Measurements from ENCODE around the gene MKNK1. TPM values are rescaled to one million over a fixed set of nuclear protein-coding genes. Genes with fewer than 3 reads are reported as not detected.

MKNK1 gene
- total and polyA plus RNA-seq, 2 of the 4 experiments (the other 2 are of a cell fraction) = 14.3 to 35.2 TPM

- no peak overlapping the region for H3K56ac ChIP-seq (ENCODE audit: extremely low read depth, insufficient read depth, low read length)
- TF ChIP-seq BHLHE40 (IDR thresholded peaks at IDR 0.05; ENCODE audit: low read depth, low read length) = no peak
- no peak for TF ChIP-seq CEBPB (IDR thresholded peaks at IDR 0.05; ENCODE audit: low read depth, low read length)
- no peak for TF ChIP-seq MXI1 (IDR thresholded peaks at IDR 0.05; ENCODE audit: borderline replicate concordance, low read depth, low read length)
- TF ChIP-seq FOS (IDR thresholded peaks at IDR 0.05; ENCODE audit: low read depth, low read length) = no peak
- TF ChIP-seq ELK1 (IDR thresholded peaks at IDR 0.05; ENCODE audit: borderline replicate concordance, low read depth, low read length) = no peak
- no peak for TF ChIP-seq RAD21 (IDR thresholded peaks at IDR 0.05; ENCODE audit: low read length)
- TF ChIP-seq RCOR1 (IDR thresholded peaks at IDR 0.05; ENCODE audit: insufficient replicate concordance, low read length) = no peak
- TF ChIP-seq CHD1 (IDR thresholded peaks at IDR 0.05; ENCODE audit: low read depth, low read length) = no peak
- no peak for TF ChIP-seq USF2 (IDR thresholded peaks at IDR 0.05; ENCODE audit: low read depth, low read length)
- no peak for TF ChIP-seq RFX5 (IDR thresholded peaks at IDR 0.05; ENCODE audit: low read depth, low read length)
- no peak for TF ChIP-seq MAFK (IDR thresholded peaks at IDR 0.05; ENCODE audit: low read depth, low read length)
- TF ChIP-seq CTCF (conservative IDR thresholded peaks at IDR 0.05; ENCODE audit: low read depth, low read length) = no peak
- TF ChIP-seq POLR2A (IDR thresholded peaks at IDR 0.05; ENCODE audit: low read depth, low read length) = no peak
- no peak for TF ChIP-seq SMC3 (IDR thresholded peaks at IDR 0.05; ENCODE audit: low read depth, low read length)
- TF ChIP-seq MAZ (IDR thresholded peaks at IDR 0.05; ENCODE audit: borderline replicate concordance, low read depth, low read length) = no peak
- no peak for TF ChIP-seq NFE2L2 (IDR thresholded peaks at IDR 0.05; ENCODE audit: low read depth, low read length)
- H3K4me1 ChIP-seq (ENCODE audit: control insufficient read depth, insufficient read depth, low read length) = peaks cover 20% of the 10 kb centered on the region
- no peak overlapping the region for H3K23ac ChIP-seq (ENCODE audit: low read depth, low read length)
- peaks cover 25 to 48% of the 10 kb centered on the region in 2 experiments for H3K79me1 ChIP-seq (ENCODE audit: low read depth in 1 of 2, low read length in 2 of 2)
- no peak overlapping the region for H3K18ac ChIP-seq (ENCODE audit: low read depth, low read length)
- H2AFZ ChIP-seq (replicated peaks; ENCODE audit: low read length, poor library complexity) = no peak overlapping the region
- H3K9me3 ChIP-seq (ENCODE audit: control insufficient read depth, insufficient read depth, low read length) = no peaks in the 10 kb centered on the region
- no peak overlapping the region for H3K4me3 ChIP-seq (ENCODE audit: insufficient read depth, low read depth, low read length)
- H3K27ac ChIP-seq (ENCODE audit: insufficient read depth, low read length) = no peak overlapping the region
- ChIA-PET CTCF (interaction anchor here (0.5 kb wide), 1 partner anchor 46 kb away, joined by 3 read pairs; no protein-coding TSS in a partner anchor), POLR2A (ENCODE audit: unreplicated experiment) (interaction anchor here (1.8 kb wide), 1 partner anchor 11 kb away, joined by 4 read pairs; the partner anchor contains the start of gene MKNK1)
- 0 out of 2 replicates have a peak, but pooled peaks cover 8% of the 10 kb centered on the region for H4K20me1 ChIP-seq (ENCODE audit: insufficient read depth, low read length)
- no peak overlapping the region for H4K8ac ChIP-seq (ENCODE audit: low read depth in 2 of 2, low read length in 2 of 2)
- H4K91ac ChIP-seq (ENCODE audit: insufficient read depth, low read depth, low read length) = no peak overlapping the region
- no peak overlapping the region for H2BK120ac ChIP-seq (ENCODE audit: low read depth, low read length)
- no peak overlapping the region for H2AK9ac ChIP-seq (replicated peaks; ENCODE audit: low read depth, low read length, poor library complexity)
- dilution Hi-C loops (cut with HindIII; ENCODE audit: low sequenced_read_pairs, unreplicated experiment) (no loop called here), in situ Hi-C loops (cut with MboI; ENCODE audit: low sequenced_read_pairs) (no loop called here), intact Hi-C loops (cut with micrococcal nuclease) (loop anchor here (5.0 kb wide), 1 partner anchor 102 kb away; the partner anchor contains the start of gene EFCAB14)
- H3K4ac ChIP-seq (ENCODE audit: low read depth, low read length) = peak overlapping the region; percentile 81; the same call in 1 of the 2 replicates
- BruUV-seq (replicated peaks) = no TSS peak
- H3K9me1 ChIP-seq (ENCODE audit: insufficient read depth, low read length) = peaks cover 23% of the 10 kb centered on the region
- H2BK15ac ChIP-seq (ENCODE audit: low read depth, low read length) = no peak overlapping the region
- ATAC-seq (ENCODE audit: low read depth) (no peak), DNase-seq (no peak)
- no peak overlapping the region; the same call in 1 of the 2 replicates for H3K4me2 ChIP-seq (ENCODE audit: low read depth, low read length)
- peaks cover 8% of the 10 kb centered on the region; the same call in 1 of the 2 replicates for H3K36me3 ChIP-seq (ENCODE audit: control insufficient read depth, insufficient read depth, low read length)
- H2BK20ac ChIP-seq (ENCODE audit: low read depth, low read length) = no peak overlapping the region
- H4K5ac ChIP-seq (ENCODE audit: low read depth, low read length) = no peak overlapping the region
- no peak overlapping the region for H3K14ac ChIP-seq (replicated peaks; ENCODE audit: low read depth, low read length)
- H3K9ac ChIP-seq (ENCODE audit: low read depth, low read length) = no peak overlapping the region
- no peaks in the 10 kb centered on the region for H3K27me3 ChIP-seq (ENCODE audit: control insufficient read depth, insufficient read depth, low read length)
- peak overlapping the region; percentile 74 for H2AK5ac ChIP-seq (ENCODE audit: low read depth, low read length)
- no peak overlapping the region for H2BK5ac ChIP-seq (ENCODE audit: low read depth, low read length, poor library complexity, severe bottlenecking)
- 100% methylated on average over 1 of the region's 2 CpGs; no CpG with 5 or more reads in 1 of the 2 experiments for WGBS, 2 experiments (ENCODE audit: extremely low coverage in 2 of 2, insufficient read length in 1 of 2)
These were observed 11.0 kb upstream of the MKNK1 start for GRCh38 chr1:46615088-46615487.

Measured in IMR-90 (cell line).